HG03521 (cell line): ENCODE measurements around the gene RLN3.

Source experiments
- ATAC-seq: cut with Tn5 transposase; IDR thresholded peaks from one replicate; pipeline ENCODE4 v1.9.1; 2021; ENCODE audit warnings: mild to moderate bottlenecking, moderate library complexity; ENCODE audit not compliant: unreplicated experiment

The RLN3 gene

DNA sequence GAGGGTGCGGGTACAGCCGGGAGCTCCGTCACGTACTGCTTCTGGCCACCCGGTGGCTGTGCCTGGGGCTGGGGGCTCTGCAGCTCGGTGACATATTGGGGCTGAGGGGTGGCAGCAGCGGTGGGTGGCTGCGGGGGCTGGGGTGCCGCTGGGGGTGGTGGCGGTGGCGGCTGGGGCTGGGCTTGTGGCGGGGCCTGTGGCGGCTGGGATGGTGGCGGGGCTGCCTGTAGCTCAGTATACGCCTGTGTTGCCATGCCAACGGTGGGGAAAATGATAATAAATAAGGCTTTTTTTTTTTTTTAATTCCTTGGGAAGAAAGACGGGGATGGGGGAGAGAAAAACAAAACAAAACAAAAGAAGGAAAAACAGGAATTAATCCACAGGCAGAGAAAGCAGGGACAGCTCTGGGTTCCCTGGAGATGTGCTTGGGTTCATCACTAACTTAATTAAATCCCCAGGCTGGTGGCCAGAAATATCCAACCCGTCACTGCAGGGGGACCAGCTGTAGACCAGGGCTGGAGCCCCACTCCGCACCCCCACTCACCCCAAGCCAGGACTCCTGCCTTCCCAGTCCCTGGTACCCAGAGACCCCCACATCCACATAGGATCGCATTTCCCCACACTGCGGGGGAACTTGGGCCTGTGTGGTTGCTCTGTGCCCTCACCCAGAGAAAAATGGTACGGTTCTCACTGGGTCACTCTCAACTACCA lies 34.2 kb upstream of the RLN3 start:
- no peak for ATAC-seq

DNA sequence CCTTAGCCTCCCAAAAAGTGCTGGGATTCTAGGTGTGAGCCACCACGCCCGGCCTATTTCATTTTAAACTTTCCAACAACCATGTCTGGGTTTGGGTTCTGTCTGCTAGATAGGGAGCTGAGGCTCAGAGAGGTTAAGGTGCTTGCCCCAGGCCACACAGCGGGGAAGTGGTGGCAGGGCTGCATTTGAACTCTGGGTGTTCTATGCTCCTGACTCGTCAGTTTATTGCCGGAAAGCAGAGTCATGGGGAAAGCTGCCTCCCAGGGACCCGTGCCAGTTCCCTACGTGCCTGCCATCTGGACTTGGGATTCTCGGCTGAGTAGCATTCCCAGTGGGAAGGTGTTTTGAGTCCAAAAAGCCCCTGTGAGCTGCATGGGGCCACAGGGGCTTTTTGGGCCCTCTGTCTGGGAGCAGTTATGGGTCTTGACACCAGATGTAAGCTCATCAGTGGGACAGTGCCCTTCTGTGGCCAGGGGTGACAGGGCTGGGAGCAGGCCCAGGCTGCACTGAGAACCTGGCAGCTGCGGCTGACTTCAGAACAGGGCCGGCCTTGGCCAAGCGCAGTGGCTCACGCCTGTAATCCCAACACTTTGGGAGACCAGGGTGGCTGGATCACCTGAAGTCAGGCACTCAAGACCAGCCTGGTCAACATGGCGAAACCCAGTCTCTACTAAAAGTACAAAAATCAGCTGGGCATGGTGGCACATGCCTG lies 32.8 kb upstream of the RLN3 start:
- no peak for ATAC-seq

DNA sequence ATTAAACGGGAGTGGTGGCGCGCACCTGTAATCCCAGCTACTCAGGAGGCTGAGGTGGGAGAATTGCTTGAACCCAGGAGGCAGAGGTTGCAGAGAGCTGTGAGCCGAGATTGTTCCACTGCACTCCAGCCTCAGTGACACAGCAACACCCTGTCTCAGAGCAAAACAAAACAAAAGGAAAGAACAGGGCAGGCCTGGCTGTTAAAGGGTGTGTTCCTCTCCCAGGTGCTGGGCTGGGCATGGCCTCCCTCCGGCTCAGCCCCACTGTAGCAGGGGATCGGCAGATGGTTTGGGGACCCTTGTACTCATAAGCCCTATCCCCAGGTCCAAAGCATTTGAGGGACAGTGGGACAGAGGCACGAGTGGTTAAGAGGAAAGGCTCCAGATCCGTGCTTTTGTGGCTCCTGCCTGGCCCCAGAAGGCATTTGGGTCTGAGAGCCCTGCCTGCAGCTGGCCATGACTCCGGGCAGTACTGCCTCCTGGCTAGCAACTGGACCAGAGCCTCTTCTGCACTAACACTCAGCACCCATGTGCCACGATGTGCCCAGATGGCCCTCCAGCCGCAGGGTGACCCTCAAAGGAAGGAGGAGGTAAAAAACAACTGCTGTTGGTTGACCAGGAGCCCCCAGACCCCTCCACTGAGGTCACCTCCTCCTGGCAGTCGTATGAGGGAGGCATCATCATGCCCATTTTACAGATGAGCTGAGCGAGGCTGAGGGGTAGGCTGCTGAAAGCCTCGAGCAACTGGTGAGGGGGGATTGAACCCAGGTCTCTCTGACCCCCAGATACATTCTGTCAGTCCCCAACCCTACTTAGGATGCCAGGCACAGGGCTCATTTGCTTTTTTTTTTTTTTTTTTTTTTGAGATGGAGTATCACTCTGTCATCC lies 31.8 kb upstream of the RLN3 start:
- ATAC-seq, result no peak

DNA sequence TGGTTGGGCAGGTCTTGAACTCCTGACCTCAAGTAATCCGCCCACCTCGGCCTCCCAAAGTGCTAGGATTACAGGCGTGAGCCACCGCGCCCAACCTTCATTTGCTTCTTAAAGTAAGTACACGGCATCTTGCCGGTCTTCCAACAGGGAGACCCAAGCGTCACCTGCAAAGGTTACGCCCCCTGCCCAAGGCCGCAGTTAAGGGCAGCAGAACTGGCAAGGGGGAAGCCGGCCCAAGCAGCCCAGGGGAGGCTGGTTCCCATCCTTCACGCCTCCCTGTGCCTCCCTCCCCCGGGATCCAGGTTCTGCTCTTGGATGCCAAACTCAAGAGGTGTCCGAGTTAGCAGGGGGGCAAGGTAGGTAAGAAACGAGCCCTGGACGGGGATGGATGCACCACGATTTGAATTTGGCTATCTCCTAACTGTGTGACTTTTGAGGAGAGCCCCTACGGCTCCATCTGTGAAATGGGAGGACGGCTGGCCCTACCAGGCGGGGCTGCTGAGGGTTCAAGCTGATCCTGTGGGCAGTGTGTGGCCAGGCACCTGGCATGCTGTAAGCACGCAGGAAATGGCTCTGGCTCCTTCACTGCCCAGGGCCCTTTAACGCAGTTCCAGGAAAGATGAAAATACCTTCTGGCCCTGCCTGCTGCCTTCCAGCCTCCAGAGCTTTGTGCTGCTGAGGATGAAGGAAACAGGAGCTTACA lies 30.9 kb upstream of the RLN3 start:
- no peak for ATAC-seq

DNA sequence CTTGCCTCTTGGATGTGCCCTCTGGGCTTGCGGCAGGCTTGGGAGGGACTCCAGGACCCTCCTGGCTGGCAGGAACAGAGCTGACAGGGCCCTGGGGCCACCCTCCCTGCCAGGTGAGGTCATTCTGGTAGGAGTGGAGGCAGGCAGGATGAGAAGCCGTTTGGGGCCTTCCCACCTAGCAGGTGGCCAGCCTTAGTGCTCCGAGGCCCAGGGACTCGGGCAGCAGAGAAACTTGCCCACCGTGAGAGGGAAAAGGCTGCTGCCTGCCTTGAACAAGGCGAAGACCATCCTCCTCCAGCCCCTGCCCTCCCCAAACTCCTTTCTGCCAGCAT lies 30.4 kb upstream of the RLN3 start:
- ATAC-seq, result no peak

DNA sequence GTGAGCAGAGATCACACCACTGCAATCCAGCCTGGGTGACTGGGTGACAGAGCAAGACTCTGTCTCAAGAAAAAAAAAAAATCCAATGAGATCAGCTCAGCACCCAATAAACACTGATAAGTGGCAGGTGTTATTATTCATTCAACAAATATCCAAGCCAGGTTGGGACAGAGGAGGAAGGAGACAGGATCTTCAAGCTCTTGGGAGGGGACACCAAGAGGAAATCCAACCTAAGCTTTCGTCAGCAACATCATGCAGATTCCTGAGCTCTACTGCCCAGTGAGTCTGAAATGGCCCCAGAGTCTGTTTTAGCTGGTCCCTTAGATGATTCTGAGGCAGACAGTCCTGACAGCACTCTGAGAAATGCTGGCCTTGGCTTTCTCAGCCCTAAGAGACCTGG lies 29.5 kb upstream of the RLN3 start:
- no peak for ATAC-seq

DNA sequence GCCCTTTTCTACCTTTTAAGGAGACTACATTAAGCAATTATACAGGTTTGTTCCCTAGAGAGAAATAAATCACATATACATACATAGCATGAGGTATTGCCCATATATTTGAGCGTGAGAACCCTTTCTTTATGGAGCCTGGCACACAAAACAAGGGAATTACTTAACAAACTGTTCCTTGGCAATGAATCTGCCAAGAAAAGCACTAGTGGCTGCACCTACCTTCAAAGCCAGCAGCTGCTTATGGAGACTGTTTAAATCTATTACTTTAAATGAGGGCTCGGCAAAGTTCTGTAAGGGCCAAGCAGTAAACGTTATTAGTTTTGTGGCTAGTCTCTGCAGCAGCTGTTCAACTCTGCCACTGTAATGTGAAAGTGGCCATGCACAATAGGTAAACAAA lies 28.9 kb upstream of the RLN3 start:
- ATAC-seq, result no peak

DNA sequence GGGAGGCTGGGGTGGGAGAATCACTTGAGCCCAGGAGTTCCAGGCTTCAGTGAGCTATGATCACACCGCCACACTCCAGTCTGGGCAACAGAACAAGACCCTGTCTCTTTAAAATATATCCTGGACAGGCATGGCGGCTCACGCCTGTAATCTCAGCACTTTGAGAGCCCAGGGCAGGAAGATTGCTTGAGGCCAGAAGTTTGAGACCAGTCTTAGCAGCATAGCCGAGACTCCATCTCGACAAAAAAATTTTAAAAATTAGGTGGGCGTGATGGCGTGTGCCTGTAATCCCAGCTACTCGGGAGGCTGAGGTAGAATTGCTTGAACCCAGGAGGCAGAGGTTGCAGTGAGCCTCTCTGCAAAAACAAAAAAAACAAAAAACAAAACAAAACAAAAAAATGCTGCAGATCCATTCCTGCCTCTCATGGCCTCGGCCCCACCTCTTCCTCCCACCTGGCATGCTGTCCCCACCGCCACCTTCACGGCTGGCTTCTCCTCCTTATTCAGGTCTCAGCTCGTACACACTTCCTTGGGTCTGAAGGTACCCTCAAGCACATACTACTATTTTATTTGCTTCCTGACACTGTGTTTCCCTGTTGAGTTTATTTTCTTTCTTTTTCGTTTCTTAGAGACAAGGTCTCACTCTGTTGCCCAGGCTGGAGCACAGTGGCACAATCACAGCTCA lies 27.1 kb upstream of the RLN3 start:
- ATAC-seq, result no peak

DNA sequence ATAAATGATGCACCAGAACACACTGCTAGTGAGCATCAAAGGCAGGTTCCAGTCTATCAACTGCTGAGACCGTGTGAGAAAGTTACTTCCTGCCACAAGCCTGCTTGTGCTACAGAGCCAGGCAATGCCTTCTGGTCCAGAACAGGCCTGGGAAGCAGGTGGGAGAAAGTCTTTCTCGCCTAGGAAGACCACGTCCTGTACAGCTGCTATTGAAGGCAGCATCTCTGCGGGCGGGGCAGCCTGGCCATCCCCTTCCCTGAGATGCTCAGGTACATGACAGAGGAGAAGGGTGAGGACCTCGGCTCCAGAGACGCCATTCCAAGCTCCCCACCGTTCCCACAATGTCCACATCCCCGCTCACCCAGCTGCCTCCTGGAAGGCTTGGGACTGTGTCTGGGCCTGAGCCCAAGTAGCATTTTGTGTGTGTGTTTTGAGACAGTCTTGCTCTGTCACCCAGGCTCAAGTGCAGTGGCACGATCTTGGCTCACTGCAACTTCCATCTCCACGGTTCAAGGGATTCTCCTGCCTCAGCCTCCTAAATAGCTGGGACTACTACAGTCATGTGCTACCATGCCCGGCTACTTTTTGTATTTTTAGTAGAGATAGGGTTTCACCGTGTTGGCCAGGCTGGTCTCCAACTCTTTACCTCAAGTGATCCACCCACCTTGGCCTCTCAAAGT lies 25.2 kb upstream of the RLN3 start:
- ATAC-seq, result no peak

DNA sequence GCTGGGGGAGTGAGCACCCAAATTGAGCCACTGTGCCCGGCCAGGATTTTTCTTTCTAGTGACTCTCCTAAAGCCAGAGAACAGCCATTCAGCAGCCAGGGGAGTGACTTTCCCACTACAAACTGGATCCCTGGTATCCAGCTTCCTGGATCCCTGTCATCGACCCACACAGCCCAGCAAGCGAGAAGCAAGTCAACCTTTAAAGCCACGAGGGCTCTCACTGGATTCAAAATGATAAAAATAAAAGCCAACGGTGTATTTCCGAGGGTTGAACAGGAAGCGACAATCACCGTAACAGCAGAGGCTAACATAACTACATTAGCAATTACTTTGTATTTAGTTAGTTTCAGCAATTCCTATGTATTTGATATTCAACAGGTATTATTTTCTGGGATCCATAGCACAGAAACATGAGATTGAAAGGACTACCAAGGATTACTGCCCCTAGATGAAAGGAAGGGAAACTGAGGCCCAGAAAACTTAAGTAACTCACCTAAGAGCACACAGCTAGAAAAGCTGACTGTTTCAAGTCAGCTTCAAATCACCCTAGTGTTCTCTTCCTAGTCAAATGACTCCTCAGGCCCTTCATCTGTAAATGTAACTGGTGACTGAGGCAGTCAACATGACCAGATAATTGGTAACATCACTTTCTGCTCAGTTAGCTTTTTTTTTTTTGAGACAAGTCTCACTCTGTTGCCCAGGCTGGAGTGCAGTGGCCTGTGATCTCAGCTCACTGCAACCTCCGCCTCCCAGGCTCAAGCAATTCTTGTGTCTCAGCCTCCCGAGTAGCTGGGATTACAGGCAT lies 24.5 kb upstream of the RLN3 start:
- ATAC-seq, result no peak

DNA sequence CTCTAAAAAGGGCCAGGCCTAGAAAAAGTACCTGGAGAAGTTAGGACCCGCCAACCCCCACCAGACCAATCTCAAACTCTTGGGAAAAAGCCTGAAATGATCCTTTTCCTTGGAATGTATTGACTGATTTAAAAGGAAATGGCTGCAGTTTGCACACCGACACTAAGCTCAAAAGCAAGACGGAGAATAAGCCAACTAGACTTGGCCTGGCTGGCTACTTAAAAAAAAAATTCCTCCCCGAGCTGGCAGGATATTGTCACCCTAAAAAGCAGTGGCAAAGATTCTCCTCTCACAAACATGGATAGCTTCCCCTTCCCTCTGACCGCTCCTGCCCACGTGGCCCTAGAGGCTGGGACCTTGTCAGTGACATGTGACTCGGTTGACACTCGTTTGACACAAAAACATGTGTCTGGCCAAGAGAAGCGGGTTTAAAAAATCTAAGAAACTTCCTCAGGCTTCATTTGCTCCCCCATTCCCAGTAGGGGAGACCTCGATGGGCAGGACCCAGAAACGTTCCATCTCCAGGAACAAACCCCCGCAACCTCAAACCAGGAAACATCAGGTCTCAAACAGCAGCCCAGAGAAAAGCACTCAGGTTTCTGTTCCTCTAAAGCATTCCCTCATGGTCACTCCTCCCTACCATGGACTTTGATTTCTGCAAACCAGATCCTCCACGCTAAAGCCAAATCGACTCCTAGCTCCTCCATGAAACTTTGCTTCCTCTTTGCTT lies 23.2 kb upstream of the RLN3 start:
- ATAC-seq, result no peak

DNA sequence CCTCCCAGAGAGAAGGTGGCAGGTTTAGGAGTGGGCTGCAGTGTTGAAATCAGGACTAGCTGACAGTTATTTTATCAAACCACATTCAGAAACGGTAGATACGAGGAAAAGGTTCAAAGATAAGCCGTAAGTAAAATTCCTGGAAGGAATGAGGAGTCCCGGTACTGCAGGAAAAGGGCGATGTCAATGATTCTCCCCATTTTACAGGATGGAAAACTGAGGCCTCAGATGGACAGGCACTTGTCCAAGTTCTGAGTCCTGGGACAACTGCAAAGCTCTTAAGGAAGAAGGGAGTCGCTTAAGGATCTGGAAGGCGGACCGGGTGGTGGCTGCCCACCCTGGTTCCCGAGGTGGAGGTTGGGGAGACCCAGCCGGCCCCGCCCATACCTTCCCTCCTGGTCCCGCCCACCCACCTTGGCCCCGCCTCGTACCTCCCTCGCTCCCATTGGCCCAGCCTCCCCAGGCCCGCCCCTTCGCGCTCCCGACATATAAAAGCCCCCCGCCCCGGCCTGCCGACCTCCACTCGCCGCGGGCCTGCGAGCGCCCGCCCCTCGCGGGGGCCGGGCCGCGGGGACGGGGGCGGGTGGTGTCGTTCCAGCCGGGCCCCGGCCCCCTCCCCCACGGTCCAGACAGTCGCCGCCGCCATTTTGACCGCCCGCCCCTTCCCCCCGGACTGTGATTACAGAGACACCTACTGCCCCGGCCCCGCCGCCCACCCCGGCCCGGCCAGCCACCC lies 22.4 kb upstream of the RLN3 start:
- ATAC-seq, result peak; percentile 46

DNA sequence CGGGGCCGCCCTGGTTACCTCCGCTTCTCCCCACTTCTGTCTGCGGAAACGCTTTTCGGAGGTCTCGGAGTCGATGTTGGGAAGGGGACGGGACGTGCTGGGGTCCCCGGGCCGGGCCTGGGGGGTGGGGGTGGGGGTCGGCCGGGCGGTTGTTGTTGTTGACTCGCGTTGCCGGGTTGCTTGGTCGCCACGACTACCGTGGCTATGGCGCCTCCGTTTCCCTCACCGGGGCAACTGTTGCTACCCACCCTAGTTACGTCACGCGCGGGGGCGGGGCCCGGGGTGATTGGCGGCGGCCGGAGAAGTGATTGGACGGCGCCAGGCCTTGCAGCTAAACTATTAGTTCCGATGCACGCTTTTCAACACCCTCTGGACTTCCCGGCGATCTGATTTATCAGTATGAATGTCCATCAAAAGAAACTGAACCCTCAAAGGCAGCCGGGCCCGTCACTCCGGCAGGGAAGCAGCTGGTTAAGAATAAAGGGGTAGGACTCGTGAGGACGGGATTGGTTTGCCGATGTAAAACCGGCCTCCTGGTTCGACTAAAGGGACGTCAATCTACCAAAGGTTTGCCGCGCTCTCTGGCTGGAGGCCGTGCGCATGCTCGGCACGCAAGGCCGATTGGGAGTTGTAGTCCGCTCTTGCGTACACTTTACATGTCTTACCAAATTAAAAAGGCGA lies 21.7 kb upstream of the RLN3 start, which contains the start of gene RFX1:
RFX1 (minus strand) TSS at position 236 of the 681 bp plus-strand sequence. CDS start 12,477 bp downstream, outside the sequence.
- peak; percentile 69 for ATAC-seq

DNA sequence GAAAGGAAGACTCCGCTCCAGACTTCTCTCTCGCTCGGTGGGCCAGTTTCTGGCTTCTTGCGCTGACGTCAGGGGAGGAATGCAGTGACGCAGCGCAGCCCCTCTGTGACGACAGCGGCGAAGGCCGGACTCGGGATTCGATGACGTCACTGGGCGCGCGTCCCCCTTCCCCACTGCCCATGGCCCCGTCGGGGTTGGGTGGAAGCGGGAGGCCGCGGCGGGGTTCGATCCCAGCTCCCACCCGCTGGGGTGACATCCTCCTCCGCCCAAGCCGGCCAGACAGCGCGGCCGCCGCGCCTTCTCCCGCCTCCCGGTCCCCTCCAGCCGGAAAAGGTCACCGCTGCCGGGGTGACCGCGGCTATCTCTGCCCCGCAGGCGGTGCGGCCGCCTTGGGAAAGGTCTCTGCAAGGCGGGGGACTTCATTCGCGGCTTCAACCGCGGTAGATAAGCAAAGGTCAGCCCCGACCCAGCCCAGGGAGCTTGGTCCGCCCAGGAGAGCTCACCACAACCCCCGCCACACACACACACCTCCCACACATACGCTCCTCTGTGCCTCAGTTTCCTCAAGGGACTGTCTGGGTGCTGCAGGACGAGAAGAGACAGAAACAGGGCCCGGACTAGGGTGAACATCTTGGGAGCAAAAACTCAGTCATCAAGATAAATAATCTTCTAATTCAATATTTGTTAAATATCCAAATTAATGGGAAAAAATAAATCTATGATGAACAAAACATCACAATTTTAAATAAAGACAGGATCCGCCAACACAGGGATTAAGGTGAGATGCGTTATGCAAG lies 21.0 kb upstream of the RLN3 start:
- ATAC-seq, result peak; percentile 20

DNA sequence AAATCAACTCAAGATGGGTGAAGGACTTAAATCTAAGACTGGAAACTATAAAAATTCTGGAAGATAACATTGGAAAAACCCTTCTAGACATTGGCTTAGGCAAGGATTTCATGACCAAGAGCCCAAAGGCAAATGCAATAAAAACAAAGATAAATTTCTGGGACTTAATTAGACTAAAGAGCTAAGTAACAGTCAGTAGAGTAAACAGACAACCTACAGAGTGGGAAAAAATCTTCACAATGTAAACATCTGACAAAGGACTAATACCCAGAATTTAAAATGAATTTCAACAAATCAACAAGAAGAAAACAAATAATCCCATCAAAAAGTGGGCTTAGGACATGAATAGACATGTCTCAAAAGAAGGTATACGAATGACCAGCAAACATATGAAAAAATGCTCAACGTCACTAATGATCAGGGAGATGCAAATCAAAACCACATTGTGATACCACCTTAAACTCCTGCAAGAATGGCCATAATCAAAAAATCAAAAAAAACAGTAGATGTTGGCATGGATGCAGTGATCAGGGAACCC lies 15.5 kb upstream of the RLN3 start:
- no peak for ATAC-seq

DNA sequence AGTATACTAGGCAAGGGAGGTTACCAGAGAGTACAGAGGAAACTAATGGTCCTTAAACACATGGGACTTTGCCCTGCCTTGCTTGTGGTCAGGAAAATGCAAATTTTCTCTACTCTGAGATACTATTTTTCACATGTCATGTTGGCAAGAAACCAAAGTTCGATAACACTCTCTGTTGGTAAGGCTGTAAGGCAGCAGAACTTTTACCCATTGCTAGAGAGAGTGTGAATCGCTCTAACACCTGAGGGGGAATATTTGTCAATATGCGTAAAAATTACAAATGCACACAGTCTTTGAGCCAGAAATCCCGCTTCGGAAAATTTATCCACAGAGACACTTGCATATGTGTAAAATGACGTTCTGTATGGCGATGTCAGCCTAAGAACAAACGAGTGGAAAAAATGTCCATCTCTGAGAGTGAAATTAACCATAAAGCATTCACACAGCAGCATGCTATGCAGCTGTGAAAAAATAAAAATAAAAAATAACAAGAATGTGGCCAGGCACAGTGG lies 12.4 kb upstream of the RLN3 start:
- ATAC-seq, result peak; percentile 76
